Endothelial cell (in vitro differentiated cells): ENCODE data around the gene SUPT3H. TPM values are rescaled to one million over a fixed set of nuclear protein-coding genes. Genes with fewer than 3 reads are reported as not detected.

Source experiments
- DNase-seq: peaks from one replicate; pipeline ENCODE4 v3.0.0; 2021; ENCODE audit warnings: low spot score
- H3K27ac Mint-ChIP-seq: one replicate; pipeline ENCODE4 v1.8.0; 2021; ENCODE audit warnings: mixed read lengths, inconsistent platforms; ENCODE audit not compliant: unreplicated experiment
- H3K27me3 Mint-ChIP-seq: one replicate; pipeline ENCODE4 v1.8.0; 2021; ENCODE audit warnings: mild to moderate bottlenecking, moderate library complexity, mixed read lengths, inconsistent platforms; ENCODE audit not compliant: unreplicated experiment
- H3K36me3 Mint-ChIP-seq: one replicate; pipeline ENCODE4 v1.8.0; 2021; ENCODE audit warnings: mild to moderate bottlenecking, low read depth, mixed read lengths, inconsistent platforms; ENCODE audit not compliant: unreplicated experiment
- H3K4me1 Mint-ChIP-seq: one replicate; pipeline ENCODE4 v1.8.0; 2021; ENCODE audit warnings: mild to moderate bottlenecking, mixed read lengths, inconsistent platforms; ENCODE audit not compliant: unreplicated experiment
- H3K4me3 Mint-ChIP-seq: one replicate; pipeline ENCODE4 v1.8.0; 2021; ENCODE audit warnings: mild to moderate bottlenecking, mixed read lengths, inconsistent platforms; ENCODE audit not compliant: unreplicated experiment
- H3K9me3 Mint-ChIP-seq: one replicate; pipeline ENCODE4 v1.8.0; 2021; ENCODE audit warnings: mixed read lengths, inconsistent platforms; ENCODE audit not compliant: unreplicated experiment
- total RNA-seq: library from RNA; stranded (reverse); fragmentation: NEBNext Ultra II Directional; extraction: Animal tissue kit (Norgen Biotek cat#: 25700); gene quantifications from one replicate; pipeline ENCODE4 v1.2.1, GENCODE V29; 2021; ENCODE audit not compliant: unreplicated experiment
- TF ChIP-seq, protein P1 (sequence below): fragments of 200-600 bp; sonication (generic); IDR thresholded peaks from one replicate; pipeline ENCODE4 v1.5.0; 2021; ENCODE audit warnings: antibody characterized with exemption; ENCODE audit not compliant: unreplicated experiment

SUPT3H gene
- total RNA-seq, 1 donor from 2014 or later = 28.5 TPM

DNA sequence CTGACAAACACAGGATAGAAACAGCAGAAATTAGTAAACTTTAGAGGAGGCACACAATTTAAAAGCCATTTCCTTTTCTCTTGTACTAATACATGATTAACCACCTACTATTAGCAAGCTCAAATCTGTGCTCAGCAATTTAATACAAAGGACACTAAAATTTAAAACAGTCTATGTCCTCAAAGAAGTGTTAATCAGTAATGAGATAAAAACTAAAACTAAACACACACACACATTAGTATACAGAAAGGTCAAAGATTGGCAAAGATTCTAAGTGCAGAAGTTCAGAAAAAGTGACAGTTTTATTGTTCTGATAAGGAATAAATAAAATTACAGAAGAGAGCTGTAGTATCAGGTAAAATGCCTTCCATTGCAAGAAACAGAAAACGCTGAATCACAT is 123.5 kb downstream of the SUPT3H start:
- H3K4me3 Mint-ChIP-seq = no peak overlapping the region
- H3K4me1 Mint-ChIP-seq = no peaks in the 10 kb centered on the region
- no peaks in the 10 kb centered on the region for H3K36me3 Mint-ChIP-seq
- TF ChIP-seq, protein P1, sequence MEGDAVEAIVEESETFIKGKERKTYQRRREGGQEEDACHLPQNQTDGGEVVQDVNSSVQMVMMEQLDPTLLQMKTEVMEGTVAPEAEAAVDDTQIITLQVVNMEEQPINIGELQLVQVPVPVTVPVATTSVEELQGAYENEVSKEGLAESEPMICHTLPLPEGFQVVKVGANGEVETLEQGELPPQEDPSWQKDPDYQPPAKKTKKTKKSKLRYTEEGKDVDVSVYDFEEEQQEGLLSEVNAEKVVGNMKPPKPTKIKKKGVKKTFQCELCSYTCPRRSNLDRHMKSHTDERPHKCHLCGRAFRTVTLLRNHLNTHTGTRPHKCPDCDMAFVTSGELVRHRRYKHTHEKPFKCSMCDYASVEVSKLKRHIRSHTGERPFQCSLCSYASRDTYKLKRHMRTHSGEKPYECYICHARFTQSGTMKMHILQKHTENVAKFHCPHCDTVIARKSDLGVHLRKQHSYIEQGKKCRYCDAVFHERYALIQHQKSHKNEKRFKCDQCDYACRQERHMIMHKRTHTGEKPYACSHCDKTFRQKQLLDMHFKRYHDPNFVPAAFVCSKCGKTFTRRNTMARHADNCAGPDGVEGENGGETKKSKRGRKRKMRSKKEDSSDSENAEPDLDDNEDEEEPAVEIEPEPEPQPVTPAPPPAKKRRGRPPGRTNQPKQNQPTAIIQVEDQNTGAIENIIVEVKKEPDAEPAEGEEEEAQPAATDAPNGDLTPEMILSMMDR = no peak
- no peaks in the 10 kb centered on the region for H3K27me3 Mint-ChIP-seq
- DNase-seq = no peak
- no peak overlapping the region for H3K27ac Mint-ChIP-seq
- no peaks in the 10 kb centered on the region for H3K9me3 Mint-ChIP-seq

DNA sequence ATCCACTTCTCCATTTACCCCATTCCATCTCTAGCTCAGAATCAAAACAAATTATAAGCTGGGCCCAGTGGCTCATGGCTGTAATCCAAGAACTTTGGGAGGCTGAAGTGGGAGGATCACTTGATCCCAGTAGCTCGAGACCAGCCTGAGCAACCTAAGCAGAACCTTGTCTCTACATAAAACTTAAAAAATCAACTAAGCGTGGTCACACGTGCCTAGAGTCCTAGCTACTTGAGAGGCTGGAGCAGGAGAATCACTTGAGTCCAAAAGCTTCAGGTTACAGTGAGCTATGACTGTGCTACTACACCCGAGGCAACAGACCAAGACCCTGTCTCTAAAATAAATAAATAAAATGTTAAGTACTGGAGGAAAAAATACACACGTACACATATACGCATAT is 124.3 kb downstream of the SUPT3H start:
- TF ChIP-seq, protein P1 = no peak
- no peaks in the 10 kb centered on the region for H3K27me3 Mint-ChIP-seq
- no peak overlapping the region for H3K4me3 Mint-ChIP-seq
- no peak for DNase-seq
- H3K27ac Mint-ChIP-seq = no peak overlapping the region
- no peaks in the 10 kb centered on the region for H3K4me1 Mint-ChIP-seq
- no peaks in the 10 kb centered on the region for H3K36me3 Mint-ChIP-seq
- H3K9me3 Mint-ChIP-seq = no peaks in the 10 kb centered on the region

DNA sequence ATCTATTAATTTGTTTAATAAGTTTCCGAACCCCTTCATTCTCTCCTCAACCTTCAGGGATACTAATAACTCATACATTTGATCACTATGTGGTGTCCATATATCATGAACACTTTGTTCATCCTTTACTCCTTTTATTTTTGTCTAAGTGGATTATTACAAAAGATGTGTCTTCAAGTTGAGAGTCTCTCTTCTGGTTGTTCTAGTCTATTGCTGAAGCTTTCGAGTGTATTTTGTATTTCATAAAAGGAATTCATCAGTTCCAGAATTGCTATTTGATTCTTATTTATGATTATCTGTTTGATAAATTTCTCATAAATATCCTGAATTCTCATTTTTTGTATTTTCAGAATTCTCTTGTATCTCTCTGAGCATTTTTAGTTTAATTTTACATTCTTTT is 146.1 kb downstream of the SUPT3H start:
- Mint-ChIP-seq H3K27me3 (peaks cover 4% of the 10 kb centered on the region), H3K4me1 (no peaks in the 10 kb centered on the region), H3K9me3 (peaks cover 6% of the 10 kb centered on the region), H3K27ac (no peak overlapping the region), H3K4me3 (no peak overlapping the region), H3K36me3 (peaks cover 16% of the 10 kb centered on the region)
- TF ChIP-seq, protein P1 = no peak
- DNase-seq = no peak

DNA sequence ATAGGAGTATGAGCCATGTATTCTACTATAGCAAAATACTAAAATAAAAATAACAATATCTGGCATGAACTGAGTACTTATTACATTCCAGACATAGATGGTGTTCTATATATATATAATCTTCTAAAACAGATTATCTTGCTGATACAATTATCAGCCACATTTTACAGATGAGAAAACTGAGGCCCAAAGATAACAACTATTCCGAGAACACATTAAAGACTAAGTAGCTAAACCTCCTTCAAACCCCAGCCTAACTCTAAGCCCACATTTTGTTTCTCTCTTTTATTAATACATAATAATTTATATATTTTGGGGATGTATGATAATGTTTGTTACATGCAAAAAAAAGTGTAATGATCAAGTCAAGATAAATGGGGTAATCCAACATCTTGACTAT is 148.3 kb downstream of the SUPT3H start:
- no peaks in the 10 kb centered on the region for H3K4me1 Mint-ChIP-seq
- H3K27ac Mint-ChIP-seq = no peak overlapping the region
- H3K27me3 Mint-ChIP-seq = peaks cover 4% of the 10 kb centered on the region
- DNase-seq = no peak
- H3K9me3 Mint-ChIP-seq = peaks cover 6% of the 10 kb centered on the region
- no peak overlapping the region for H3K4me3 Mint-ChIP-seq
- peaks cover 16% of the 10 kb centered on the region for H3K36me3 Mint-ChIP-seq
- TF ChIP-seq, protein P1 = no peak

DNA sequence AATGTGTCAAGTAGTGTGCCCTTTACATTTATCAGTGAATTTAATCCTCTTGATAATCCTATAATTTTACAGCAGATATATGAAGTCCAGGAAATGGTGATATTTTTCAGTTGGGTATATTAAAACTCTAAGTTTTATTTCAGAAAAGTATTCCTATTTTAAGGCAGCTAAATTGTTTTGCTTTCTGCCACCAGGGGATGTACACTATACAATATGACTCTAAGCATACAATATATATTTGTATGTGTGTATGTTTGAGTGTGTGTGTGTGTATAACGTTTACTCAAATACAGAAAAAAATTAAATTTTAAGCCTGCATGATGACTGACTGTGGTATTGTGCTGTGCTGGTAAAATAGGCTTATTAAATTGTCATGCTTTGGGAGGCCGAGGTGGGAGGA is 151.7 kb downstream of the SUPT3H start:
- no peaks in the 10 kb centered on the region for H3K9me3 Mint-ChIP-seq
- no peak for DNase-seq
- H3K27ac Mint-ChIP-seq = no peak overlapping the region
- peaks cover 2% of the 10 kb centered on the region for H3K36me3 Mint-ChIP-seq
- no peaks in the 10 kb centered on the region for H3K4me1 Mint-ChIP-seq
- H3K4me3 Mint-ChIP-seq = no peak overlapping the region
- TF ChIP-seq, protein P1 = peak; percentile 33
- no peaks in the 10 kb centered on the region for H3K27me3 Mint-ChIP-seq
